Epithelial cell of esophagus (primary cell): ENCODE measurements around the gene TNKS1BP1.

Experiments
- DNase-seq: peaks from one replicate; pipeline ENCODE4 v3.0.0; 2010; ENCODE audit warnings: low read depth
- H3K4me3 ChIP-seq: 2 replicates; pipeline ENCODE4 v1.5.1; 2011; ENCODE audit warnings: mild to moderate bottlenecking, low read length, control low read depth
- CTCF ChIP-seq: IDR thresholded peaks from 2 replicates; pipeline ENCODE4 v1.5.1; 2011; ENCODE audit warnings: low read depth, mild to moderate bottlenecking, low read length, control low read depth, inconsistent platforms; ENCODE audit not compliant: insufficient read depth; ENCODE audit errors: missing control alignments

TNKS1BP1 gene

GRCh38 chr11:57315491-57315890 lies 9.3 kb downstream of the TNKS1BP1 start:
- TF ChIP-seq CTCF: no peak
- H3K4me3 ChIP-seq: no peak overlapping the region
- DNase-seq: no peak

GRCh38 chr11:57314221-57314973 lies 10.4 kb downstream of the TNKS1BP1 start:
- TF ChIP-seq CTCF: no peak
- no peak overlapping the region for H3K4me3 ChIP-seq
- DNase-seq: no peak

GRCh38 chr11:57313788-57314135 lies 11.0 kb downstream of the TNKS1BP1 start:
- no peak for DNase-seq
- no peak for TF ChIP-seq CTCF
- no peak overlapping the region for H3K4me3 ChIP-seq

- H3K4me3 ChIP-seq: no peak overlapping the region
- no peak for TF ChIP-seq CTCF
- no peak for DNase-seq
Measured at GRCh38 chr11:57313071-57313787, 11.5 kb downstream of the TNKS1BP1 start.

- peak; percentile 12 for TF ChIP-seq CTCF
- no peak overlapping the region for H3K4me3 ChIP-seq
- DNase-seq: no peak
Measured at GRCh38 chr11:57312511-57313021, 12.2 kb downstream of the TNKS1BP1 start.

- DNase-seq: peak; percentile 98
- TF ChIP-seq CTCF: no peak
- peak overlapping the region; percentile 84 for H3K4me3 ChIP-seq
Measured at GRCh38 chr11:57311109-57311936, 13.4 kb downstream of the TNKS1BP1 start.
